Hematopoietic multipotent progenitor cell treated with erythropoietin and hydrocortisone succinate and interleukin-3 and kit ligand, for 4 days (in vitro differentiated cells): Measurements from ENCODE around the gene MYOF.
A peak's percentile ranks its signal among the peaks of the same experiment; 100 is the strongest.
"Not testable (repeated sequence)": the region's sequence is repeated elsewhere in the genome, so short reads cannot be mapped to it uniquely, and the experiment has no call there.

Experiments
- DNase-seq: peaks from one replicate; pipeline ENCODE4 v3.0.0-alpha.2; 2015

The MYOF gene

DNA sequence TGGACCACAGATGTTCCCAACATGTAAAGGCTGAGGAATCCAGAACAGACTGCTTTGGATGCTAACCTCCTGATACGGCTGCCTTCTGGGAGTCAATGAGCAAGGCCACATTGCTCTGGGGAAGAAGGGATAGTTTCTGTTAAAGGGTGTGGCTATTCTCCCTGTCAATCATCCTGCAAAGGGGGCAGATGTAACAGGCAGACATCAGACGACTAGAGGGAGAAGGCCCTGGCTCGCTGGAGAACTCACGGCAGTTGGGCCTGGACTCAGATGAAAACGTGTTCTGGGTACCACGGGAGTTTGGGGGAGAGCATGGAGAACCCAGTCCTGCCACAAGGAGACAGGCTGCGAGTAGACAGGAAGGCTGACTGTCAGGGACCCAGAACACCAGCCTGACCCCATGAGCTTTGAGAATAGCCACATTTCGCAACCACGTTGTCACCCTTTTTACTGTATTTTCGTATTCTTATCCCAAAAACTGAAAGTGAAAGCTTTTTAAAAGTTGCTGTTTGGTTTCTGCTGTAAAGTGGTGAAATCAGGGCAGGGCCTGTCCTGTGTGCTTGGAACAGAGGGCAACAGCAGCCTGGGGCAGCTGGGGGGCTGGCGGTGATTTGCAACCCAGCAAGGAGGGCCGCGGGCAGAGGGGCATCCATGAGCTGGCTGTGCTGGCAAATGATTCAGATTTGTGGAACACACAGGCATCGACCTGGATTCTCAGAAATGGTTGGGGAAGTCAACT, 95.3 kb downstream of the MYOF start:
- DNase-seq: peak; percentile 36

- no peak for DNase-seq
Observed at GRCh38 chr10:93385345-93385744, 96.8 kb downstream of the MYOF start.

- DNase-seq: no peak
Observed at GRCh38 chr10:93384006-93384405, 98.1 kb downstream of the MYOF start.

DNA sequence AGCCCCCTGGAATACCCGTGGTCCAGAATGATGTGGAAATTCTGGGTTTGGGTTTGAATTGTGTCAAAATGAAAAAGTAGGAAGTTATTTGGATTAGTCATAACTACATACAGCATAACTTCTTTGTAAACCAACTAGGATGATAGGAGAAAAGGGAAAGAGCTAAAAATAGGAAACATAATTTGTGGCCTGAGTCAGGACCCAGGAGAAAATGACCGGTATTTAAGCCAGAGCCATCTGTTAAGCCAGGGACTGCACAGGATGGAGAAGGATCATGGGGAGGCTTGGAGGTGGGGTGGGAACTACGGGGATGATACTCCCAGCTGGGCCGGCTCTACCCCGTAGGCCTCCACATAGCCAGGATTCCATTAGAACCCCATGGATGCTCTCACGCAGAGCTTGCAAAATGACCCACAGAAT, 98.6 kb downstream of the MYOF start:
- no peak for DNase-seq

GRCh38 chr10:93379731-93380575, 102.2 kb downstream of the MYOF start:
- no peak for DNase-seq

DNA sequence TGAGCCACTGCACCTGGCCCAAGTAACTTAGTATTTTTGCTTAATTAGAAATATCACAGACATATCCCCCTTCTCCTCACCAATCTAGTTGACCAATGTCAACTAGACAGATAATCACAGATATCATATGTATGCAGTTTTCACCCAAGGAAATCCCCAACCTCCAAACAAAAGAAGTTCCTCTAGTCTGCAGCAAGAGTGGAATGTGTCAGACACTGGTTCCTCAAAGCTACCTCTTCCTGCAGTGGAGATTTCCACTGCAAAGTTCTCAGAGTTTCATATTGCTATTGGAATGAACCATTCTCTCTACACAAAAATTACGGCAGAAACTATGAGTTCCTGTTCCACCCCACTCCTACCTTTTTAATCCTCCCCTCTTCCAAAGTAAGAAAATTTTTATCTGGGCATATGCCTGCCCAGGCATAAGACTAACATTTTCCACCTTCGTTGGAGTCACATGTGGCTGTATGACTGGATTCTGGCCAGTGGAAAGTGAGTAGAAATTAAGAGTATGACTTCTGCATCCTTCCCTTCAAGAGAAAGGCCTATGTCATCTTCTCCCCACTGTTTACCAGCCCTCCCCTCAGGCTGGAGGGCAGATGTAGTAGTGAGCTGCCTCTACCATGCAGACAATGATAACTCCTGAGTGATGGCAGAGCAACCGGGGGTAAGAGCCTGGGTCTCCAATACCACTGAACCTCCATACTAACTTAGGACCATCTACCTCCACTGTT, 103.0 kb downstream of the MYOF start:
- DNase-seq: no peak

- no peak for DNase-seq
Observed at GRCh38 chr10:93378039-93378438, 104.1 kb downstream of the MYOF start.

DNA sequence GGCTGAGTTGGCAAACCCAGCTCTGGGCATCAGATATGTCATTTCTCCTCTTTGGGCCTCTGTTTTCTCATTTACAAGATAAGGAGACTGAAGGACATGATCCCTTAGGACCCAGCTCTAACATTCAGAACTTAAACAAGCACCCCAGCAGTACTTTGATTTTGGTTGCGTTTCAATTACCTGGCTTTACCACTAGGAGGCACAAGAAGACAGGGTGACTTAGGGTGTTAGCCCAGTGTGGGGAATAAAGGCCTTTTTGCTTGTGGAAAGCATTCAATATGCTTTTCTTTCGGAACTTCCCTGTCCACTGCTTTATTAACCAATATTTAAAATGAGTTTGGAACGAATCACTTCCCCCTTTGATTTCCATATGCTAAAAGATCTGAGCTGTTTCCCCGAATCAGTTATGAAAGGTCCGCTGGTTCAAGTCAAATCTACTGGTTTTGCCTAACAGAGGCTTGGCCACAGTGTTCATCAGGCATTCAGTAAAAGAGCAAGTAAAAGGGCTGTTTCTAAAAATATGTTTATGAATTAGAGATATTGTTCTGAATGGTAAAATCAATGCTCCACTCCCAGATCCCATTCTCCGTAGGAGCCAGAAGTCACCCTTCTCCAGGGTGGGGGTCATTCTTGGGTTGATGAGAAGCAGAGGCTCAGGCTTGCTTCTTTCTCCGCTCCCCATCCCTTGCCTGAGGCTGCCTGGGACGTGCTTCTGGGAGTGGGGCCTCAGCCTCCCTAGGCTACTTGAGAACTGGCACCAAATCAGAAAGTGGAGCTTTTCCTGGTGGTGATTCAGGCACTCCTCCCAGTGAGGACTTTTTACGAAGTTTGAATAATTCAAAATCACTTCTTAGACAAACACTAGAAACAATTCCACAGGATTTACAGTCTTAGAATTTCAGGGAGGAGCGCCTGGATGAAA, 105.5 kb downstream of the MYOF start:
- DNase-seq: peak; percentile 85

DNA sequence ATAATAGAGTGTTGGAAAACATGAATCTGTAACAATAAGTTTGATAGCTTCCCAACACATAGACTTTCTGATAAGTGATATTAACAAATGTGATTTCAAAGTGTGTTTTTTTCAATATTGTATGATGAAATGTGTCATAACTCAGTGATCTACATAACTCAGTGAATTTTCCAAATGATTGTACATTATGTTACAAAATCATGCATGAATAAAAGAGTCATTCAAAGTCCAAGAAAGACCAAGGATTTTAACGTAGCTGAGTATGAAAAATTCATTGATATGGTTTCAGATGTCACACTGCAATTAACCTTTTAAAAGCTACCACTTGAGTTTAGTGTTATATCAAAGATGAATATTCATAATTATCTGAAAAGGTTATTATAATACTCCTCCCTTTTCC, 111.2 kb downstream of the MYOF start:
- no peak for DNase-seq

DNA sequence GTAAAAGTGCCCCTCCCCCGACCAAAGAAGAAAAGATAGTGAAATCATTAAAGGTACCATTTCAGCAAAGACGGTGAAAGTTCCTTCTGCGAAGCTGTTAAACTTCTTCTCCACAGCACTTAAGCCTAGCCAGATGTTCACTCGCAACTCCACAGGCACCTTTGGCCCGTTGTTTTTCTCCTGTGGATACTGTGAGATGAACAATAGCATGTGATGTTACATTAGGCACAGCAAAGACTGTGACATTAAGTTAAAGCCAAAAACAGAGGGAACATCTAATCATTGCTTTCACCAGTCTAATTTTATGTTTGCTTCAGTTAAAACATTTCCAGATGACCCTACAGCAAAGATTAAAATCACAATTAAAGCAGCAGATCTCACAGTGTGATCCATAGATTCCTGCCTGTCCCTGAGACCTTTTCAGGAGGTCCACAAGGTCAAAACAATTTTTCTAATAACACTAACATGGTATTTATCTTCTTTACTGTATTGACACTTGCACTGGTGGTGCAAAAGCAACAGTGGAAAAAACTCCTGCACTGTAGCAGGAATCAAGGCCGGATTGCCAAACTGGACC, 112.5 kb downstream of the MYOF start:
- DNase-seq: no peak

DNA sequence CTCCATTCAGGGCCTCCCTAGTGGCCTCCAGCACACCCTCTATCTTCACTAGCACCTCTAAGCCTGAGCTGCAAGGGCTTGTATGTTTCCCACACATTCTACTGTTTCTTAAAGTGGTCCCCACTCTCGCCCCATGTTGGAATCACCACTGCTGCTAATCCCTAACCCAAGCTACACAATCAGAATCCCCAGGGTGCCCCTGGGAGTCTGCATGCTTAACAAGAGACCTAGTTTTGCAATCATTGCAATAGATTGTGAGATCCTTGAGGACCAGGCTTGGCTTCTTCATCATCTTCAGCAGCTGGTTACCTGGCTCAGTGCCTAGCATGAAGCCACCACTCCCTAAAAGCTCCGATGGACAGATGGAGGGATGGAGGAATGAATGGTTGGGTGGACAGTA, 113.9 kb downstream of the MYOF start:
- DNase-seq: no peak

DNA sequence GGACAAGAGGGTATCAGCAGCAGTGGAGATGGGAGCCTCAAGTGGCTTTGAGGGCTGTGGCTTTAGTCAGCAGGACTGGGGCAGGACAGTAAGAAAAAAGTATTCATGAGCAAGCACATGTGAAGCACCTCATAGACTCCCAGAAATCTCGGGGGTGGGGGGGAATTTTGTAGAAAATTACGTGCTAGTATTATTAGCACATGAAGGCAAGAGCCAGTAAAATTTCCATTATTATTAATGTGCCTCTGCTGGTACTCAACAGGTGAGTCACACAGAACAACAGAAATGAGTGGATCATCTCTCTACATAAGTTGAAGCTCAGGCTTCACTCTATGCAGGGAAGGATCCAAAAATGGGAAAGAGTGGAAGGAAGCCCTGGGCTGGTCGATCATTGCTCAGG, 114.5 kb downstream of the MYOF start:
- DNase-seq: no peak

GRCh38 chr10:93364966-93365365, 117.2 kb downstream of the MYOF start:
- DNase-seq: no peak

DNA sequence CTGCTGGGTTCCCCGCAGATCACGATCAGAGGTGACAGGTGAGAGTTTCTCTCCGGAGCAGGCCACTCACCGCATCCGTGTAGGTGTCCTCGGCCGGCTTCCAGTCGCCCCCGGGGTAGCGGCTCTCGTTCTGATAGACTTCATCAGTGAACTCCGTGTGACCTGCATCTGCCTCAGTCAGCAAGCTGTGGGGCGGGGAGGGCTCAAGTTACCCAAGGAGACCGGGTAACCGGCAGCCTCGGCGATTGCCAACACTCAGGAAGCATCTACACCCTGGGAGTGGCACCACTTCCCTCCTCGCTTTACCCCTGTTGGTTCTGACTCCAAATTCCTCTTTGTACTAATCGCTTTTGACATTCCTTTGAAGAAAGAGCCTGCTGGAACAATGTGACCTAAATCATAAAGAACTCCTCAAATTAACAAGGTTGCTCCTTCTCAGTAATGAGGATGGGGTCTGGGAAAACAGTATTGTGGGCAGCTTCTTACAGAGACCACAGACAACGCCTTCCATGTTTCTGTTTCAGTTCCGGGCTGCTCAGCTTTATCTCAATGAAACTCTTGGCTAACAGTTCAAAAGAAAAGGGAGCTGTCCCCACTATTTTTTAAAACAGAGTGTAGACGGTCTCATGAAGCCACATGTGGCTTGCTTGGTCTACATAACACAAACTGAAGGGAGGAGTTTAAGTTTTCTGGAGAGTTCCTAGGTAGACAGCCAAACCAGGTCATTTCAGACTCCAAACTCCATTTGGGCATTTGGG, 118.1 kb downstream of the MYOF start:
- DNase-seq: no peak

DNA sequence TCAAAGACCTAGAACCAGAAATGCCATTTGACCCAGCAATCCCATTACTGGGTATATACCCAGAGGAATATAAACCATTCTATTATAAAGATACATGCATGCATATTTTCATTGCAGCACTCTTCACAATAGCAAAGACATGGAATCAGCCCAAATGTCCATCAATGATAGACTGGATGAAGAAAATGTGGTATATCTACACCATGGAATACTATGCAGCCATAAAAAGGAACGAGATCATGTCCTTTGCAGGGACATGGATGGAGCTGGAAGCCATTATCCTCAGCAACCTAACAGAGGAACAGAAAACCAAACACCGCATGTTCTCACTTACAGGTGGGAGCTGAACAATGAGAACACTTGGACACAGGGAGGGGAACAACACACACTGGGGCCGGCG, 123.7 kb downstream of the MYOF start:
- DNase-seq: not testable (repeated sequence)

DNA sequence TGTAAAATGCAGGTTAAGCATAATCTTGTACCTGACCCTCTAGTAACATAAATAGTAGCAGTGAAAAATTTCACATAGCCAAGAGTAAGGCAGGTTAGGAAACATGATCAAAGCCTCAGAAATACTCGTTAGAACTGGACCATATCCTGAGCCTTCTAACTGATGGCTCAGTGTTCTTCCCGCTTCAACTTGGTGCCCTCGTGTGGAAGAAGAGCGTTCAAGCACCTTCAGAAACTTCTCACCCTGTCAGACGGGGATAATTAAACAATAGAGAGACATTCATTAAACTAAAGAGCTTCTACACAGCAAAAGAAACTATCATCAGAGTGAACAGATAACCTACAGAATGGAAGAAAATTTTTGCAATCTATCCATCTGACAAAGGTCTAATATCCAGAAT, 124.5 kb downstream of the MYOF start:
- DNase-seq: peak; percentile 79

GRCh38 chr10:93356516-93356915, 125.6 kb downstream of the MYOF start:
- no peak for DNase-seq

GRCh38 chr10:93352638-93353383, 129.3 kb downstream of the MYOF start:
- DNase-seq: peak; percentile 72

DNA sequence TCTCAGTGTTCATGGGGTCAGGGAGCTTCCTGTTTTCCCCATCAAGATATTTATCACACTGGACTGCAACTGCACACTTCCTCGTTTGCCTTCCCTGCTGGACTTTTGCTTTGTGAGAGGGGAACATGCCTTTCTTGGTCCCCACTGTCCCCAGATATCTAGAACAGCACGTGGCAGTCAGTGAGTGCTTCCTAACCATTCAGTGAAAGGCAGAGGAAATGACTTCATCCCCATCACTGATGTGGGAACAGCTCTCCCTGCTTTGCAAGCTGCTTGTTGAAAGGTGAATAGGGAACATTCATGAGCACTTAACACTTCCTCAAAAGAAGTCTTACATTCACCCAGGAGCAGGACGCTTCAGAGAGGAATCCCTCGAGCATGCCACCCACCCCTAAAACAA, 135.4 kb downstream of the MYOF start:
- peak; percentile 7 for DNase-seq

DNA sequence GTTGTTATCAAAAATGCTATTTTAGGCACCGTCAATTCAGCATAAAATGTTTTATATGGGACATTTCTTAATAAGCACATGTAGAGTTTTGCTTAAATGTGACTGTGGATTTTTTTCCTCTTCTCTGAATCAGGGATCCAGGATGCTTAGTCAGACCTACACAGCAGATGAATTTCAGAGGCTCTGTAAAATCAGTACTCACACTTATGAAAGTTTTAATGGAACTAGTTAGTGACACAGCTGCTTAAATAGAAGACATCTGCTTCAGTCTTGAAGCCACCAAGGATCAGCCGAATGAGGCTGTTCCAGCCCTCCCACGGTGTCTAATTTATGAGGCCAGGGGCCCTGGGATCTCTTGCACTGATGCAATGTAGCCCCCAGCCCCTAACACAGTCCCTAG, 136.0 kb downstream of the MYOF start:
- DNase-seq: no peak

- no peak for DNase-seq
Observed at GRCh38 chr10:93344691-93345090, 137.4 kb downstream of the MYOF start.
